IMR-90 (cell line): ENCODE results near the gene ARID5A. TPM values are rescaled to one million over a fixed set of nuclear protein-coding genes. Genes with fewer than 3 reads are reported as not detected.

Source experiments
- ATAC-seq: fragments of 200-7000 bp; cut with Tn5 transposase; 2 replicates; pipeline ENCODE4 v1.9.1; 2020; ENCODE audit warnings: low read depth, mild to moderate bottlenecking, moderate library complexity
- BruUV-seq: library from RNA; stranded (reverse); fragments of 400-500 nt; replicated peaks from 2 replicates; lab custom pipeline; 2021; lab: Mats Ljungman, UMichigan
- CTCF ChIA-PET: fragments of 300-600 bp; formaldehyde crosslinking; extraction: SDS; loops from one replicate; lab custom pipeline; 2021; ENCODE audit warnings: antibody characterized with exemption; lab: Yijun Ruan, JAX
- POLR2A ChIA-PET: fragments of 300-600 bp; sonication (Branson Sonifier 250); formaldehyde crosslinking; loops from one replicate; lab custom pipeline; 2022; ENCODE audit warnings: antibody characterized with exemption; ENCODE audit not compliant: unreplicated experiment; lab: Charles Lee
- DNase-seq: peaks from one replicate; pipeline ENCODE4 v3.0.0; 2013
- H2AFZ ChIP-seq: replicated peaks from 2 replicates; pipeline ENCODE3; 2013; ENCODE audit warnings: low read length, mild to moderate bottlenecking; ENCODE audit not compliant: poor library complexity
- H2AK5ac ChIP-seq: 2 replicates; pipeline ENCODE4 v1.6.1; 2013; ENCODE audit warnings: low read depth, low read length, inconsistent platforms
- H2AK9ac ChIP-seq: replicated peaks from 2 replicates; pipeline ENCODE3; 2013; ENCODE audit warnings: mild to moderate bottlenecking, low read depth, low read length, moderate library complexity; ENCODE audit not compliant: poor library complexity
- H2BK120ac ChIP-seq: 2 replicates; pipeline ENCODE4 v1.6.1; 2013; ENCODE audit warnings: low read depth, low read length, inconsistent platforms
- H2BK15ac ChIP-seq: 3 replicates; pipeline ENCODE4 v1.6.1; 2013; ENCODE audit warnings: low read depth, low read length, inconsistent platforms
- H2BK20ac ChIP-seq: 2 replicates; pipeline ENCODE4 v1.6.1; 2013; ENCODE audit warnings: low read depth, mild to moderate bottlenecking, inconsistent platforms, low read length, moderate library complexity
- H2BK5ac ChIP-seq: 2 replicates; pipeline ENCODE4 v1.6.1; 2013; ENCODE audit warnings: mild to moderate bottlenecking, low read depth, low read length, inconsistent platforms; ENCODE audit not compliant: poor library complexity, severe bottlenecking
- H3K14ac ChIP-seq: replicated peaks from 2 replicates; pipeline ENCODE4 v1.6.1; 2013; ENCODE audit warnings: low read depth, low read length, inconsistent platforms
- H3K18ac ChIP-seq: 2 replicates; pipeline ENCODE4 v1.6.1; 2013; ENCODE audit warnings: low read depth, low read length, control low read depth
- H3K23ac ChIP-seq: 2 replicates; pipeline ENCODE4 v1.6.1; 2013; ENCODE audit warnings: low read depth, low read length, inconsistent platforms
- H3K27ac ChIP-seq: 2 replicates; pipeline ENCODE4 v1.5.1; 2013; ENCODE audit warnings: mild to moderate bottlenecking, control low read depth, low read length; ENCODE audit not compliant: insufficient read depth
- H3K27me3 ChIP-seq: 2 replicates; pipeline ENCODE4 v1.6.1; 2013; ENCODE audit warnings: low read length; ENCODE audit not compliant: control insufficient read depth, insufficient read depth
- H3K36me3 ChIP-seq: 2 replicates; pipeline ENCODE4 v1.6.1; 2013; ENCODE audit warnings: low read length, mixed read lengths; ENCODE audit not compliant: control insufficient read depth, insufficient read depth
- H3K4ac ChIP-seq: 2 replicates; pipeline ENCODE4 v1.6.1; 2013; ENCODE audit warnings: low read depth, low read length, inconsistent platforms
- H3K4me1 ChIP-seq: 2 replicates; pipeline ENCODE4 v1.6.1; 2013; ENCODE audit warnings: low read length, mixed read lengths; ENCODE audit not compliant: control insufficient read depth, insufficient read depth
- H3K4me2 ChIP-seq: 2 replicates; pipeline ENCODE4 v1.6.1; 2013; ENCODE audit warnings: low read depth, mild to moderate bottlenecking, control low read depth, low read length, moderate library complexity
- H3K4me3 ChIP-seq: 2 replicates; pipeline ENCODE4 v1.5.1; 2013; ENCODE audit warnings: low read depth, mild to moderate bottlenecking, control low read depth, low read length, moderate library complexity; ENCODE audit not compliant: insufficient read depth
- H3K56ac ChIP-seq: 2 replicates; pipeline ENCODE4 v1.6.1; 2013; ENCODE audit warnings: low read length, inconsistent platforms; ENCODE audit not compliant: insufficient read depth; ENCODE audit errors: extremely low read depth
- H3K79me1 ChIP-seq, 2 experiments: 2 replicates each; pipeline ENCODE4 v1.6.1; 2013; ENCODE audit warnings: low read length in 2 of 2, inconsistent platforms in 1 of 2, low read depth in 1 of 2
- H3K9ac ChIP-seq: 2 replicates; pipeline ENCODE4 v1.6.1; 2013; ENCODE audit warnings: low read depth, low read length, control low read depth
- H3K9me1 ChIP-seq: 2 replicates; pipeline ENCODE4 v1.6.1; 2013; ENCODE audit warnings: low read length, inconsistent platforms; ENCODE audit not compliant: insufficient read depth
- H3K9me3 ChIP-seq: 2 replicates; pipeline ENCODE4 v1.6.1; 2013; ENCODE audit warnings: low read length; ENCODE audit not compliant: control insufficient read depth, insufficient read depth
- H4K20me1 ChIP-seq: 2 replicates; pipeline ENCODE4 v1.6.1; 2013; ENCODE audit warnings: low read length, inconsistent platforms; ENCODE audit not compliant: insufficient read depth
- H4K5ac ChIP-seq: 2 replicates; pipeline ENCODE4 v1.6.1; 2013; ENCODE audit warnings: mild to moderate bottlenecking, low read depth, low read length, control low read depth
- H4K8ac ChIP-seq, 2 experiments: 2 replicates each; pipeline ENCODE4 v1.6.1; 2013; ENCODE audit warnings: low read depth in 2 of 2, low read length in 2 of 2, control low read depth in 1 of 2, inconsistent platforms in 1 of 2
- H4K91ac ChIP-seq: 2 replicates; pipeline ENCODE4 v1.6.1; 2013; ENCODE audit warnings: low read depth, low read length, inconsistent platforms; ENCODE audit not compliant: insufficient read depth
- BHLHE40 ChIP-seq: fragments of 150-350 bp; IDR thresholded peaks from 2 replicates; pipeline ENCODE4 v1.6.1; 2016; ENCODE audit warnings: mild to moderate bottlenecking, low read depth, low read length
- CHD1 ChIP-seq: IDR thresholded peaks from 2 replicates; pipeline ENCODE4 v1.6.1; 2012; ENCODE audit warnings: low read depth, low read length, improper control_type of control experiment
- FOS ChIP-seq: fragments of 150-350 bp; IDR thresholded peaks from 2 replicates; pipeline ENCODE4 v1.6.1; 2016; ENCODE audit warnings: low read depth, low read length
- MAFK ChIP-seq: IDR thresholded peaks from 2 replicates; pipeline ENCODE4 v1.6.1; 2012; ENCODE audit warnings: low read depth, low read length, improper control_type of control experiment
- MAZ ChIP-seq: IDR thresholded peaks from 2 replicates; pipeline ENCODE4 v1.6.1; 2012; ENCODE audit warnings: low read depth, mild to moderate bottlenecking, low read length, improper control_type of control experiment, moderate library complexity, borderline replicate concordance
- MXI1 ChIP-seq: IDR thresholded peaks from 2 replicates; pipeline ENCODE4 v1.6.1; 2012; ENCODE audit warnings: low read depth, mild to moderate bottlenecking, low read length, moderate library complexity, borderline replicate concordance
- POLR2A ChIP-seq: IDR thresholded peaks from 2 replicates; pipeline ENCODE4 v1.6.1; 2012; ENCODE audit warnings: mild to moderate bottlenecking, low read depth, low read length
- RAD21 ChIP-seq: IDR thresholded peaks from 2 replicates; pipeline ENCODE4 v1.6.1; 2012; ENCODE audit warnings: low read length, improper control_type of control experiment
- RCOR1 ChIP-seq: IDR thresholded peaks from 2 replicates; pipeline ENCODE4 v1.6.1; 2012; ENCODE audit warnings: mild to moderate bottlenecking, low read length, improper control_type of control experiment; ENCODE audit not compliant: insufficient replicate concordance
- WGBS, 2 experiments: methylation state at CpG; one replicate each; pipeline versions ENCODE4 v1.1.5 to v1.1.7; 2013; ENCODE audit warnings: missing lambda C conversion rate in 2 of 2; ENCODE audit not compliant: insufficient read length in 1 of 2; ENCODE audit errors: extremely low coverage in 2 of 2; 5-methylcytosine and 5-hydroxymethylcytosine counted together
- dilution Hi-C: fragments of 300-500 bp; cut with HindIII; formaldehyde crosslinking; loops from one replicate; pipeline ENCODE4 v1.14.3; 2018; ENCODE audit warnings: low sequenced_read_pairs; ENCODE audit not compliant: unreplicated experiment
- in situ Hi-C: fragments of 300-500 bp; cut with MboI; formaldehyde crosslinking; loops from 3 replicates; pipeline ENCODE4 v1.14.3; 2019; ENCODE audit warnings: low sequenced_read_pairs, inconsistent platforms, mixed read lengths
- intact Hi-C: fragments of 100-400 bp; cut with micrococcal nuclease; formaldehyde crosslinking; loops from 2 replicates; pipeline ENCODE4 v1.10.0; 2022
- polyA plus RNA-seq, 3 experiments: library from polyadenylated mRNA; depleted of rRNA; stranded (reverse); fragments of >200 nt; gene quantifications; 2 replicates each; pipeline ENCODE4 v1.2.3, GENCODE V29; 2012; ENCODE audit warnings: low replicate concordance in 1 of 3
- total RNA-seq: library from RNA; depleted of rRNA; stranded (reverse); fragments of >200 nt; gene quantifications from 2 replicates; pipeline ENCODE4 v1.2.3, GENCODE V29; 2012
- TF ChIP-seq, protein P1 (sequence below): conservative IDR thresholded peaks from 2 replicates; pipeline ENCODE4 v1.5.1; 2012; ENCODE audit warnings: mild to moderate bottlenecking, low read depth, low read length, improper control_type of control experiment
- TF ChIP-seq, protein P2 (sequence below): fragments of 150-350 bp; IDR thresholded peaks from 2 replicates; pipeline ENCODE4 v1.6.1; 2016; ENCODE audit warnings: low read depth, mild to moderate bottlenecking, low read length, moderate library complexity, borderline replicate concordance

ARID5A gene
- total and polyA plus RNA-seq, 2 of the 4 experiments (the other 2 are of a cell fraction), result 2.3 to 6.7 TPM

- TF ChIP-seq BHLHE40 (no peak), CHD1 (no peak)
Observed at GRCh38 chr2:96522304-96523203, 14.0 kb upstream of the ARID5A start (continued).

DNA sequence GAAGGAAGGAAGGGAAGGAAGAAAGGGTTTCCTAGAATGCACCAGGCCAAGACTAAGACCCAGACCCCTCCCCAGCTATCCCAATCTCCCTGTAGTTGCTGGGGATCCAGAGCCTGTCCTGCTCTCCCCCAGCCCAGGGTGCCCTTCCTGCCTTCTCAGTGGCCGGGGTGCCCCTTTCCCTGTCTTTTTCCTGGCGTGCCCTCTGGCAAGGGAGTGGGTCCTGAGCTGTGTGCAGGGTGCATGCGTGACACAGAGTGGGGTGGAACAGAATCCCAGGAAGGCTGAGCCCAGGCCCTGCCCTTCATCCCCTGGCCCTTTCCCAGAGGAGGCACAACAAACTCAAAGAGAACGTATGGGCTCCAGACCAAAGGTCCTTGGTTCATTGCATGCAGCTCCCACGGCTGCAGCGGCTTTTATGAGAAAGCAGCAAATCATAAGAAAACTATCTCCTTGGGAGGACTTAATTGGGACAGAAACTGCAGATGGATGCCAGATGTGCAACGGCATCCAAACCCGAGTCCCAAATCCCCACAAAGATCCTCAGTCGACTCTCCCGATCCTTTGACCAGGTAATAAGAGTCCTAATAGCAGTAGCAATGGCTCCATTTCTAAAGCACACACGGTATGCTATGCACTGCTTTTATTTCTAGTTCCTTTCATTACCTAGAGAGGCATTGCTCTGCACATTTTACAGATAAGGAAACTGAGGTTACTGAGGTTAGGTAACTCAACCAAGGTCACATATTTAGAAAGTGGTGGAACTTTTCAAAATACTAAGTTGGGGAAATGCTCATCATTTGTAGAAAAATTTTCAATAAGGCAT lies 12.7 kb upstream of the ARID5A start:
- in situ Hi-C loops, result loop anchor here (25.0 kb wide), 1 partner anchor 512 kb away; no protein-coding TSS in a partner anchor
- Histone ChIP-seq H2BK120ac (no peak overlapping the region), H2AK9ac (no peak overlapping the region), H3K36me3 (no peaks in the 10 kb centered on the region), H3K4me3 (no peak overlapping the region), H3K4me2 (no peak overlapping the region), H4K20me1 (no peaks in the 10 kb centered on the region), H3K9me1 (no peaks in the 10 kb centered on the region; the same call in 1 of the 2 replicates), H3K23ac (no peak overlapping the region; the same call in 1 of the 2 replicates), H3K9ac (no peak overlapping the region), H2BK5ac (no peak overlapping the region), H2AK5ac (no peak overlapping the region), H4K5ac (no peak overlapping the region), H3K27ac (no peak overlapping the region), H2BK15ac (no peak overlapping the region), H3K9me3 (no peaks in the 10 kb centered on the region), H3K27me3 (peaks cover 31% of the 10 kb centered on the region), H3K79me1 (no peaks in the 10 kb centered on the region), H3K56ac (no peak overlapping the region), H4K8ac (no peak overlapping the region), H2BK20ac (no peak overlapping the region), H3K14ac (no peak overlapping the region), H2AFZ (no peak overlapping the region), H3K4ac (no peak overlapping the region), H4K91ac (no peak overlapping the region), H3K4me1 (peaks cover 9% of the 10 kb centered on the region), H3K18ac (no peak overlapping the region)
- ChIA-PET POLR2A (no interaction called here), CTCF (interaction anchor here (0.6 kb wide), 1 partner anchor 7 kb away, joined by 4 read pairs; no protein-coding TSS in a partner anchor)
- ATAC-seq, result no peak
- dilution Hi-C loops, result no loop called here
- DNase-seq, result peak; percentile 24
- intact Hi-C loops, result no loop called here
- WGBS, 2 experiments, result 60% methylated on average over 1 of the region's 11 CpGs; no CpG with 5 or more reads in 1 of the 2 experiments
- no TSS peak for BruUV-seq
- no peak for TF ChIP-seq CHD1
- TF ChIP-seq MAFK, result no peak
- no peak for TF ChIP-seq RCOR1
- no peak for TF ChIP-seq POLR2A
- TF ChIP-seq MAZ, result no peak
- TF ChIP-seq, protein P1, sequence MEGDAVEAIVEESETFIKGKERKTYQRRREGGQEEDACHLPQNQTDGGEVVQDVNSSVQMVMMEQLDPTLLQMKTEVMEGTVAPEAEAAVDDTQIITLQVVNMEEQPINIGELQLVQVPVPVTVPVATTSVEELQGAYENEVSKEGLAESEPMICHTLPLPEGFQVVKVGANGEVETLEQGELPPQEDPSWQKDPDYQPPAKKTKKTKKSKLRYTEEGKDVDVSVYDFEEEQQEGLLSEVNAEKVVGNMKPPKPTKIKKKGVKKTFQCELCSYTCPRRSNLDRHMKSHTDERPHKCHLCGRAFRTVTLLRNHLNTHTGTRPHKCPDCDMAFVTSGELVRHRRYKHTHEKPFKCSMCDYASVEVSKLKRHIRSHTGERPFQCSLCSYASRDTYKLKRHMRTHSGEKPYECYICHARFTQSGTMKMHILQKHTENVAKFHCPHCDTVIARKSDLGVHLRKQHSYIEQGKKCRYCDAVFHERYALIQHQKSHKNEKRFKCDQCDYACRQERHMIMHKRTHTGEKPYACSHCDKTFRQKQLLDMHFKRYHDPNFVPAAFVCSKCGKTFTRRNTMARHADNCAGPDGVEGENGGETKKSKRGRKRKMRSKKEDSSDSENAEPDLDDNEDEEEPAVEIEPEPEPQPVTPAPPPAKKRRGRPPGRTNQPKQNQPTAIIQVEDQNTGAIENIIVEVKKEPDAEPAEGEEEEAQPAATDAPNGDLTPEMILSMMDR, result no peak
- TF ChIP-seq, protein P2, sequence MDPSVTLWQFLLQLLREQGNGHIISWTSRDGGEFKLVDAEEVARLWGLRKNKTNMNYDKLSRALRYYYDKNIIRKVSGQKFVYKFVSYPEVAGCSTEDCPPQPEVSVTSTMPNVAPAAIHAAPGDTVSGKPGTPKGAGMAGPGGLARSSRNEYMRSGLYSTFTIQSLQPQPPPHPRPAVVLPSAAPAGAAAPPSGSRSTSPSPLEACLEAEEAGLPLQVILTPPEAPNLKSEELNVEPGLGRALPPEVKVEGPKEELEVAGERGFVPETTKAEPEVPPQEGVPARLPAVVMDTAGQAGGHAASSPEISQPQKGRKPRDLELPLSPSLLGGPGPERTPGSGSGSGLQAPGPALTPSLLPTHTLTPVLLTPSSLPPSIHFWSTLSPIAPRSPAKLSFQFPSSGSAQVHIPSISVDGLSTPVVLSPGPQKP, result no peak
- TF ChIP-seq BHLHE40, result no peak
- TF ChIP-seq RAD21, result no peak
- no peak for TF ChIP-seq MXI1
- no peak for TF ChIP-seq FOS
